ENCODE results near the gene RPF1. TPM values are rescaled to one million over a fixed set of nuclear protein-coding genes. Genes with fewer than 3 reads are reported as not detected.
A peak's percentile ranks its signal among the peaks of the same experiment; 100 is the strongest.

The RPF1 gene
- total RNA-seq, 2 donors from 2014 or later = 27.6 to 44.5 TPM

- no peaks in the 10 kb centered on the region for H3K4me1 Mint-ChIP-seq (ENCODE audit: low read depth in 2 of 2)
- H3K4me3 Mint-ChIP-seq = no peak overlapping the region
- H3K27ac Mint-ChIP-seq = no peak overlapping the region
- H3K9me3 Mint-ChIP-seq = peaks cover 3% of the 10 kb centered on the region
- H3K27me3 Mint-ChIP-seq = peaks cover 38 to 44% of the 10 kb centered on the region in 2 donors
- H3K36me3 Mint-ChIP-seq = no peaks in the 10 kb centered on the region
- ATAC-seq = no peak
- DNase-seq (ENCODE audit: low spot score) = no peak
Observed at GRCh38 chr1:84462118-84462517, 16.9 kb upstream of the RPF1 start.

- ATAC-seq = no peak
- Mint-ChIP-seq H3K9me3 (peaks cover 3% of the 10 kb centered on the region), H3K4me1 (ENCODE audit: low read depth in 2 of 2) (no peaks in the 10 kb centered on the region), H3K27ac (no peak overlapping the region), H3K27me3 (peaks cover 40 to 48% of the 10 kb centered on the region in 2 donors), H3K4me3 (no peak overlapping the region), H3K36me3 (no peaks in the 10 kb centered on the region)
- no peak for DNase-seq (ENCODE audit: low spot score)
Observed at GRCh38 chr1:84467298-84467697, 11.8 kb upstream of the RPF1 start.

GRCh38 chr1:84476225-84476624 is 2.8 kb upstream of the RPF1 start:
- H3K27ac Mint-ChIP-seq = no peak overlapping the region
- peaks cover 9% of the 10 kb centered on the region for H3K9me3 Mint-ChIP-seq
- peaks cover 22 to 33% of the 10 kb centered on the region in 2 donors for H3K27me3 Mint-ChIP-seq
- peaks cover 19% of the 10 kb centered on the region for H3K36me3 Mint-ChIP-seq
- ATAC-seq (no peak), DNase-seq (ENCODE audit: low spot score) (no peak)
- peaks cover 10 to 22% of the 10 kb centered on the region in 2 donors for H3K4me1 Mint-ChIP-seq (ENCODE audit: low read depth in 2 of 2)
- H3K4me3 Mint-ChIP-seq = no peak overlapping the region

GRCh38 chr1:84479998-84480397 is 932 bp downstream of the RPF1 start:
- H3K9me3 Mint-ChIP-seq = peaks cover 9% of the 10 kb centered on the region
- peak overlapping the region; percentile 98 for H3K4me3 Mint-ChIP-seq
- ATAC-seq (peak in 1 of 2 donors; percentile 59), DNase-seq (ENCODE audit: low spot score) (no peak)
- peak overlapping the region; percentile 98 for H3K27ac Mint-ChIP-seq
- peaks cover 35% of the 10 kb centered on the region for H3K36me3 Mint-ChIP-seq
- H3K27me3 Mint-ChIP-seq = peaks cover 12 to 16% of the 10 kb centered on the region in 2 donors
- peaks cover 22 to 34% of the 10 kb centered on the region in 2 donors for H3K4me1 Mint-ChIP-seq (ENCODE audit: low read depth in 2 of 2)

GRCh38 chr1:84480650-84481049 is 1.6 kb downstream of the RPF1 start:
- DNase-seq (ENCODE audit: low spot score) (no peak), ATAC-seq (no peak)
- Mint-ChIP-seq H3K36me3 (peaks cover 36% of the 10 kb centered on the region), H3K4me1 (ENCODE audit: low read depth in 2 of 2) (peaks cover 22 to 36% of the 10 kb centered on the region in 2 donors), H3K9me3 (peaks cover 9% of the 10 kb centered on the region), H3K27ac (peak overlapping the region in 1 of 2 donors; percentile 98), H3K4me3 (peak overlapping the region; percentile 62), H3K27me3 (peaks cover 12 to 14% of the 10 kb centered on the region in 2 donors)

- H3K9me3 Mint-ChIP-seq = peaks cover 9% of the 10 kb centered on the region
- H3K27ac Mint-ChIP-seq = no peak overlapping the region
- DNase-seq (ENCODE audit: low spot score) (no peak), ATAC-seq (no peak)
- H3K36me3 Mint-ChIP-seq = peaks cover 41% of the 10 kb centered on the region
- peaks cover 24 to 42% of the 10 kb centered on the region in 2 donors for H3K4me1 Mint-ChIP-seq (ENCODE audit: low read depth in 2 of 2)
- H3K4me3 Mint-ChIP-seq = peak overlapping the region; percentile 62
- H3K27me3 Mint-ChIP-seq = peaks cover 12% of the 10 kb centered on the region in 2 donors
Observed at GRCh38 chr1:84481317-84481716, 2.3 kb downstream of the RPF1 start.

GRCh38 chr1:84488107-84488506 is 9.0 kb downstream of the RPF1 start:
- peaks cover 36% of the 10 kb centered on the region for H3K36me3 Mint-ChIP-seq
- DNase-seq (ENCODE audit: low spot score) = no peak
- H3K27ac Mint-ChIP-seq = no peak overlapping the region
- H3K9me3 Mint-ChIP-seq = no peaks in the 10 kb centered on the region
- no peaks in the 10 kb centered on the region for H3K27me3 Mint-ChIP-seq
- H3K4me3 Mint-ChIP-seq = no peak overlapping the region
- peaks cover 18 to 22% of the 10 kb centered on the region in 2 donors for H3K4me1 Mint-ChIP-seq (ENCODE audit: low read depth in 2 of 2)
- no peak for ATAC-seq

- peak overlapping the region in 1 of 2 donors; percentile 11 for H3K27ac Mint-ChIP-seq
- peaks cover 16 to 22% of the 10 kb centered on the region in 2 donors for H3K4me1 Mint-ChIP-seq (ENCODE audit: low read depth in 2 of 2)
- ATAC-seq (no peak), DNase-seq (ENCODE audit: low spot score) (no peak)
- H3K36me3 Mint-ChIP-seq = peaks cover 36% of the 10 kb centered on the region
- no peaks in the 10 kb centered on the region for H3K27me3 Mint-ChIP-seq
- no peaks in the 10 kb centered on the region for H3K9me3 Mint-ChIP-seq
- no peak overlapping the region for H3K4me3 Mint-ChIP-seq
Observed at GRCh38 chr1:84489766-84490165, 10.7 kb downstream of the RPF1 start.

GRCh38 chr1:84492726-84493125 is 13.7 kb downstream of the RPF1 start:
- no peak for DNase-seq (ENCODE audit: low spot score)
- H3K27me3 Mint-ChIP-seq = no peaks in the 10 kb centered on the region
- H3K4me1 Mint-ChIP-seq (ENCODE audit: low read depth in 2 of 2) = peaks cover 7 to 9% of the 10 kb centered on the region in 2 donors
- H3K9me3 Mint-ChIP-seq = no peaks in the 10 kb centered on the region
- H3K4me3 Mint-ChIP-seq = no peak overlapping the region
- H3K27ac Mint-ChIP-seq = no peak overlapping the region
- ATAC-seq = no peak
- peaks cover 24% of the 10 kb centered on the region for H3K36me3 Mint-ChIP-seq

GRCh38 chr1:84493747-84494146 is 14.7 kb downstream of the RPF1 start:
- peak overlapping the region in 1 of 2 donors; percentile 30 for H3K27ac Mint-ChIP-seq
- DNase-seq (ENCODE audit: low spot score) = no peak

GRCh38 chr1:84496498-84496897 is 17.4 kb downstream of the RPF1 start:
- peaks cover 5% of the 10 kb centered on the region in 2 donors for H3K4me1 Mint-ChIP-seq (ENCODE audit: low read depth in 2 of 2)
- H3K4me3 Mint-ChIP-seq = no peak overlapping the region
- H3K36me3 Mint-ChIP-seq = peaks cover 14% of the 10 kb centered on the region
- H3K9me3 Mint-ChIP-seq = no peaks in the 10 kb centered on the region
- no peak overlapping the region for H3K27ac Mint-ChIP-seq
- no peaks in the 10 kb centered on the region for H3K27me3 Mint-ChIP-seq
- DNase-seq (ENCODE audit: low spot score) = no peak
- no peak for ATAC-seq

More at GRCh38 chr1:84493747-84494146, 14.7 kb downstream of the RPF1 start:
- no peak for ATAC-seq
- peaks cover 7 to 9% of the 10 kb centered on the region in 2 donors for H3K4me1 Mint-ChIP-seq (ENCODE audit: low read depth in 2 of 2)
- peaks cover 30% of the 10 kb centered on the region for H3K36me3 Mint-ChIP-seq
- no peaks in the 10 kb centered on the region for H3K27me3 Mint-ChIP-seq
- no peaks in the 10 kb centered on the region for H3K9me3 Mint-ChIP-seq
- no peak overlapping the region for H3K4me3 Mint-ChIP-seq

- Mint-ChIP-seq H3K36me3 (peaks cover 14% of the 10 kb centered on the region), H3K27me3 (no peaks in the 10 kb centered on the region), H3K4me1 (ENCODE audit: low read depth in 2 of 2) (peaks cover 8% of the 10 kb centered on the region in 2 donors), H3K27ac (peak overlapping the region in 1 of 2 donors; percentile 45), H3K4me3 (no peak overlapping the region), H3K9me3 (no peaks in the 10 kb centered on the region)
- no peak for DNase-seq (ENCODE audit: low spot score)
- no peak for ATAC-seq
Observed at GRCh38 chr1:84497631-84498275, 18.7 kb downstream of the RPF1 start.

GRCh38 chr1:84502927-84503326 is 23.9 kb downstream of the RPF1 start:
- H3K4me3 Mint-ChIP-seq = peak overlapping the region; percentile 97
- no peaks in the 10 kb centered on the region for H3K27me3 Mint-ChIP-seq
- no peak for ATAC-seq
- H3K27ac Mint-ChIP-seq = peak overlapping the region in 1 of 2 donors; percentile 33
- peaks cover 18% of the 10 kb centered on the region for H3K36me3 Mint-ChIP-seq
- peaks cover 32 to 36% of the 10 kb centered on the region in 2 donors for H3K4me1 Mint-ChIP-seq (ENCODE audit: low read depth in 2 of 2)
- no peak for DNase-seq (ENCODE audit: low spot score)
- H3K9me3 Mint-ChIP-seq = no peaks in the 10 kb centered on the region

GRCh38 chr1:84504580-84505492 is 25.8 kb downstream of the RPF1 start:
- peak overlapping the region; percentile 93 to 96 for H3K27ac Mint-ChIP-seq
- no peak for DNase-seq (ENCODE audit: low spot score)
- no peaks in the 10 kb centered on the region for H3K27me3 Mint-ChIP-seq
- H3K4me3 Mint-ChIP-seq = peak overlapping the region; percentile 97
- H3K36me3 Mint-ChIP-seq = peaks cover 13% of the 10 kb centered on the region
- H3K4me1 Mint-ChIP-seq (ENCODE audit: low read depth in 2 of 2) = peaks cover 32 to 36% of the 10 kb centered on the region in 2 donors
- ATAC-seq = no peak
- no peaks in the 10 kb centered on the region for H3K9me3 Mint-ChIP-seq

Measured in natural killer cell treated with Interleukin-12 subunit alpha and Interleukin-12 subunit beta and Interleukin-15 and Interleukin-18, amount 100 ng/mL, for 72 hours (primary cell).